PFSK-1 (cell line): ENCODE measurements around the gene EVL.

Source experiments
- FOXP2 ChIP-seq: optimal IDR thresholded peaks from 2 replicates; pipeline ENCODE3; 2011; ENCODE audit warnings: borderline replicate concordance, control low read depth, inconsistent platforms; ENCODE audit not compliant: insufficient read depth; ENCODE audit errors: extremely low read length, extremely low read depth
- POLR2AphosphoS5 ChIP-seq: IDR thresholded peaks from 2 replicates; pipeline ENCODE4 v1.6.1; 2012; ENCODE audit warnings: low read depth, mild to moderate bottlenecking, control low read depth, low read length, moderate library complexity
- SIN3A ChIP-seq: IDR thresholded peaks from 2 replicates; pipeline ENCODE4 v1.6.1; 2012; ENCODE audit warnings: mild to moderate bottlenecking, low read length, moderate library complexity, borderline replicate concordance; ENCODE audit not compliant: insufficient read depth
- TAF1 ChIP-seq: IDR thresholded peaks from 2 replicates; pipeline ENCODE4 v1.6.1; 2012; ENCODE audit warnings: low read length, control low read depth, borderline replicate concordance; ENCODE audit not compliant: insufficient read depth
- TF ChIP-seq, protein P1 (sequence below), 2 experiments: IDR thresholded peaks; 2 replicates each; pipeline versions ENCODE4 v1.6.1 to v1.8.0; 2011 to 2012; ENCODE audit warnings: low read depth in 2 of 2, low read length in 2 of 2, control low read depth in 1 of 2, inconsistent platforms in 1 of 2, mild to moderate bottlenecking in 1 of 2, moderate library complexity in 1 of 2; ENCODE audit not compliant: insufficient read depth in 1 of 2

DNA sequence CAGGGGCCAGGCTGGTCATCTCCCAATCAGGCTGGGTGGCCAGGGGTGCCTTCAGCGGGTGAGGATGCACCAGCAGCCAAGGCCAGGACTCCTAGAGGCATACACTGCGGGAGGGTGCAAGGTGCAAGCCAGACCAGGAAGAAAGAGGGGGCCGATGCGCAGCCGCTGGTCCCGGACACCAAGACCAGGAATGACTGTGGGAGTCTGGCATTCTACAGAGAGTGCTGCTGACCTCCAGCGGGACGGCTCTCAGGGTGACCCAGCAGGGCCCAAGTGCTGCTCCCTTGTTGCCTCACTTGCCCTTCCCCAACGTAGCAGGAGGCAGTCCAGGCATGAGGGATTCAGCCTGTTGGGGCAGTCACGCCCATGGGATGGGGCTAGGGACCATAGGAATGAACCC lies 58.4 kb downstream of the EVL start:
- TF ChIP-seq POLR2AphosphoS5 (no peak), TAF1 (no peak), SIN3A (no peak), FOXP2 (no peak)
- TF ChIP-seq, protein P1, sequence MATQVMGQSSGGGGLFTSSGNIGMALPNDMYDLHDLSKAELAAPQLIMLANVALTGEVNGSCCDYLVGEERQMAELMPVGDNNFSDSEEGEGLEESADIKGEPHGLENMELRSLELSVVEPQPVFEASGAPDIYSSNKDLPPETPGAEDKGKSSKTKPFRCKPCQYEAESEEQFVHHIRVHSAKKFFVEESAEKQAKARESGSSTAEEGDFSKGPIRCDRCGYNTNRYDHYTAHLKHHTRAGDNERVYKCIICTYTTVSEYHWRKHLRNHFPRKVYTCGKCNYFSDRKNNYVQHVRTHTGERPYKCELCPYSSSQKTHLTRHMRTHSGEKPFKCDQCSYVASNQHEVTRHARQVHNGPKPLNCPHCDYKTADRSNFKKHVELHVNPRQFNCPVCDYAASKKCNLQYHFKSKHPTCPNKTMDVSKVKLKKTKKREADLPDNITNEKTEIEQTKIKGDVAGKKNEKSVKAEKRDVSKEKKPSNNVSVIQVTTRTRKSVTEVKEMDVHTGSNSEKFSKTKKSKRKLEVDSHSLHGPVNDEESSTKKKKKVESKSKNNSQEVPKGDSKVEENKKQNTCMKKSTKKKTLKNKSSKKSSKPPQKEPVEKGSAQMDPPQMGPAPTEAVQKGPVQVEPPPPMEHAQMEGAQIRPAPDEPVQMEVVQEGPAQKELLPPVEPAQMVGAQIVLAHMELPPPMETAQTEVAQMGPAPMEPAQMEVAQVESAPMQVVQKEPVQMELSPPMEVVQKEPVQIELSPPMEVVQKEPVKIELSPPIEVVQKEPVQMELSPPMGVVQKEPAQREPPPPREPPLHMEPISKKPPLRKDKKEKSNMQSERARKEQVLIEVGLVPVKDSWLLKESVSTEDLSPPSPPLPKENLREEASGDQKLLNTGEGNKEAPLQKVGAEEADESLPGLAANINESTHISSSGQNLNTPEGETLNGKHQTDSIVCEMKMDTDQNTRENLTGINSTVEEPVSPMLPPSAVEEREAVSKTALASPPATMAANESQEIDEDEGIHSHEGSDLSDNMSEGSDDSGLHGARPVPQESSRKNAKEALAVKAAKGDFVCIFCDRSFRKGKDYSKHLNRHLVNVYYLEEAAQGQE (IDR thresholded peaks at IDR 0.05; ENCODE audit: insufficient read depth in 1 of 2, low read depth in 2 of 2, low read length in 2 of 2), result no peak
